Skeletal muscle tissue (tissue), 4 donors: ENCODE measurements around the gene TJAP1. TPM values are rescaled to one million over a fixed set of nuclear protein-coding genes. Genes with fewer than 3 reads are reported as not detected.

Experiments used
- H3K27ac ChIP-seq: one replicate; pipeline ENCODE4 v1.7.0; 2013; ENCODE audit warnings: mild to moderate bottlenecking, low read depth, low read length, inconsistent platforms
- H3K27me3 ChIP-seq, 3 donors: one replicate each; pipeline ENCODE4 v1.7.0; 2013; ENCODE audit warnings: low read length in 3 of 3; ENCODE audit not compliant: control insufficient read depth in 3 of 3, insufficient read depth in 3 of 3
- H3K36me3 ChIP-seq, 3 donors: one replicate each; pipeline ENCODE4 v1.7.0; 2013; ENCODE audit warnings: low read length in 3 of 3; ENCODE audit not compliant: control insufficient read depth in 3 of 3, insufficient read depth in 3 of 3
- H3K4me1 ChIP-seq, 3 donors: one replicate each; pipeline ENCODE4 v1.7.0; 2013; ENCODE audit warnings: low read length in 3 of 3, mild to moderate bottlenecking in 3 of 3; ENCODE audit not compliant: control insufficient read depth in 3 of 3, insufficient read depth in 3 of 3
- H3K4me3 ChIP-seq, 3 donors: one replicate each; pipeline ENCODE4 v1.7.0; 2013; ENCODE audit warnings: low read length in 3 of 3
- H3K9ac ChIP-seq, 3 donors: one replicate each; pipeline ENCODE4 v1.7.0; 2013; ENCODE audit warnings: low read length in 3 of 3, mild to moderate bottlenecking in 3 of 3, moderate library complexity in 2 of 3, low read depth in 1 of 3
- H3K9me3 ChIP-seq, 3 donors: one replicate each; pipeline ENCODE4 v1.7.0; 2013; ENCODE audit warnings: low read length in 3 of 3; ENCODE audit not compliant: control insufficient read depth in 3 of 3
- total RNA-seq: library from RNA; depleted of rRNA; stranded (reverse); fragments of >200 nt; gene quantifications from one replicate; pipeline ENCODE4 v1.2.3, GENCODE V29; 2014
- donor health status: Osteomylitis.

TJAP1 gene
- total RNA-seq, 1 donor from 2014 or later = 7.8 TPM

DNA sequence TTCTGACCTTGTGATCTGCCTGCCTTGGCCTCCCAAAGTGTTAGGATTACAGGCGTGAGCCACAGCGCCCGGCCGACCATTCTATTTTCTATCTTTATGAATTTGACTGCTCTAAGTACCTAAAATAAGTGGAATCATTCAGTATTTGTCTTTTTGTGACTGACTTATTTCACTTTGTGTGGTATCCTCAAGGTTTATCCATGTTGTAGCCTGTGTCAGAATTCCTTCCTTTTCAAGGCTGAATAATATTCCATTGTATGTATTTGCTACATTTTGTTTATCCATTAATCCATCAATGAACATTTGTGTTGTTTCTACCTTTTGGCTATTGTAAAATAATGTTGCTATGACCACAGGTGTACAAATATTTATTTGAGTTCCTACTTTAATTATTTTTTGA, 4.9 kb upstream of the TJAP1 start:
- Histone ChIP-seq H3K9ac (no peak overlapping the region), H3K9me3 (no peaks in the 10 kb centered on the region), H3K4me1 (peaks cover 0 to 7% (median 2%) of the 10 kb centered on the region in 3 donors), H3K4me3 (no peak overlapping the region), H3K27ac (no peak overlapping the region), H3K36me3 (no peaks in the 10 kb centered on the region), H3K27me3 (peaks cover 0 to 7% (median 3%) of the 10 kb centered on the region in 3 donors)

DNA sequence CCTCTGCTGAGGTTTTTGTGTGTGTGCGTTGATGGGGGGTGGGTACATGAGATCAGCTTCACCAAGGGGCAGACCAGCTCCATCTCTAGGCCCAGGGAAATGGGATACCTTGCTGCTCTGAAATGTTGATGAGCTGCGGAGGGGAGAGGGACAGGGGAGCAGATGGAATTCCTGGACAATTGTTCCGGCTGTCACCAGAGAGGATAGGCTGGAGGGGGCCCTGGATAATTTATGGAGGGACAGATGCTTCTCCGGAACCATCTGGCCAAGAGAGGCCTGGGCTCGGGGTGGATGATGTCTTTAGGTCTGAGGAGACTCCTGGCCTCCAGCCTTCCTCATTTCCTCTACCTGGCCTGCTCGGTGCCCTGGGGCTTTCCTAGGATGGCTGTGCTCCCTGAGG, 1.9 kb upstream of the TJAP1 start:
- no peak overlapping the region for H3K4me3 ChIP-seq
- no peaks in the 10 kb centered on the region for H3K9me3 ChIP-seq
- H3K9ac ChIP-seq = no peak overlapping the region
- H3K27me3 ChIP-seq = no peaks in the 10 kb centered on the region
- no peak overlapping the region for H3K27ac ChIP-seq
- H3K36me3 ChIP-seq = peaks cover 0 to 5% (median 0%) of the 10 kb centered on the region in 3 donors
- H3K4me1 ChIP-seq = peaks cover 16 to 25% (median 20%) of the 10 kb centered on the region in 3 donors

DNA sequence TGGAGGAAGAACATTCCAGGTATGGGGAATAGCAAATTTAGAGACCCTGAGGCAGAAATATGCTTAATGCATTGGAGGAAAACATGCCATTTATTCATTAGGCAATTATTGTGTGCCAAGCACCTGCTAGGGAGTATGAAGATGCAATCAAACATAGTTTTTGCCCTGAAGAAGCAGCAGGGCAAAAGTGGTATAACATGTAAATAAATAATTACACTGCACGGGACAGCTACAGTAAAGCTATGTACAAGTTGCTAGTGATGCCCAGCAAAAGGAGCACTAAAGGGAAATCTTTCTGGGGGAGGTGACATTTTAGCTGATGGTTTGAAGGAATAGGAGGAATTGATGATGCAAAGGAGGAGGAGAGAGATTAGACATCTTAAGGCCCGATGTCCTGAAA, 624 bp upstream of the TJAP1 start:
- H3K27ac ChIP-seq = peak overlapping the region; percentile 82
- H3K4me1 ChIP-seq = peaks cover 16 to 31% (median 20%) of the 10 kb centered on the region in 3 donors
- H3K4me3 ChIP-seq = peak overlapping the region; percentile 74 to 80 (median 79)
- H3K9me3 ChIP-seq = no peaks in the 10 kb centered on the region
- H3K36me3 ChIP-seq = peaks cover 0 to 5% (median 0%) of the 10 kb centered on the region in 3 donors
- no peaks in the 10 kb centered on the region for H3K27me3 ChIP-seq
- H3K9ac ChIP-seq = peak overlapping the region in 2 of 3 donors; percentile 83 to 86

DNA sequence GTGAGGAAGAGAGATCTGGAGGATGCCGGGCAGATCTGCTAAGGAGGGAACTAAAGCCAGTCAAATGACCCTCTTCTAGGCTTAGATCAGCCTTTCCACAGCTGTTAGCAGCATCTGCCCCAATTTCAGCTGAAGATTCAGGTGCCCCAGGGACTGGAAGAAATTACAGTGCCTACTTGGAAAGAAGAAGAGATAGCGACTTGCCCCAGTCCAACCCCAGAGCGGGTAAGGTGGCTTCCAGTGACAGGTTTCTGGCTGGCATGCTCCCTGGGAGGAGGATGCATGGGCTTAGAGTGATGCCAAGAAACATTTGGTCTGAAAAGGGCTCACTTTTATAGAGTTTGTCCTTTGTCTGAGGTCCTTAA, 620 bp downstream of the TJAP1 start:
- peaks cover 16 to 34% (median 20%) of the 10 kb centered on the region in 3 donors for H3K4me1 ChIP-seq
- H3K9ac ChIP-seq = peak overlapping the region; percentile 83 to 91 (median 86)
- peaks cover 0 to 5% (median 0%) of the 10 kb centered on the region in 3 donors for H3K36me3 ChIP-seq
- peak overlapping the region; percentile 82 for H3K27ac ChIP-seq
- H3K9me3 ChIP-seq = no peaks in the 10 kb centered on the region
- peak overlapping the region; percentile 79 to 93 (median 80) for H3K4me3 ChIP-seq
- H3K27me3 ChIP-seq = no peaks in the 10 kb centered on the region

DNA sequence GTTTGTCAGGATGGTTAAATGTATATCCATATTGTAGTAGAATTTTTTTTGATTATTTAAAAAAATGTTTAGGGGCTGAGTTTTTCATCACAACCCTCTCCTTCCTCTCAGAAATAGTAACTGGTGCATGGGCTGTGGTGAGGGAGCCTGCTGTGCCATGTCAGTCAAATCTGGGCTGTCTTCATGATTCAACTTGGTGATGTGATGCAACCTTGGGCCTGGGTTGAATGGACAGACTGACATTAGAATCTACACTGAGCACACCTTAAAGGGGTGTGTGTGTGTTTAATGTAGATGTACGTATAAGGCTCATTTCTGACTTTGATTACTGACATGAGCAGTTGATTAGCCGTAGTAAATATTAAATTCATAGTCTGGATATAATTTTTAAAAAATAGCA, 3.7 kb downstream of the TJAP1 start:
- Histone ChIP-seq H3K27me3 (no peaks in the 10 kb centered on the region), H3K9me3 (no peaks in the 10 kb centered on the region), H3K27ac (no peak overlapping the region), H3K4me3 (no peak overlapping the region), H3K4me1 (peaks cover 16 to 34% (median 20%) of the 10 kb centered on the region in 3 donors), H3K36me3 (peaks cover 0 to 5% (median 0%) of the 10 kb centered on the region in 3 donors), H3K9ac (no peak overlapping the region)

DNA sequence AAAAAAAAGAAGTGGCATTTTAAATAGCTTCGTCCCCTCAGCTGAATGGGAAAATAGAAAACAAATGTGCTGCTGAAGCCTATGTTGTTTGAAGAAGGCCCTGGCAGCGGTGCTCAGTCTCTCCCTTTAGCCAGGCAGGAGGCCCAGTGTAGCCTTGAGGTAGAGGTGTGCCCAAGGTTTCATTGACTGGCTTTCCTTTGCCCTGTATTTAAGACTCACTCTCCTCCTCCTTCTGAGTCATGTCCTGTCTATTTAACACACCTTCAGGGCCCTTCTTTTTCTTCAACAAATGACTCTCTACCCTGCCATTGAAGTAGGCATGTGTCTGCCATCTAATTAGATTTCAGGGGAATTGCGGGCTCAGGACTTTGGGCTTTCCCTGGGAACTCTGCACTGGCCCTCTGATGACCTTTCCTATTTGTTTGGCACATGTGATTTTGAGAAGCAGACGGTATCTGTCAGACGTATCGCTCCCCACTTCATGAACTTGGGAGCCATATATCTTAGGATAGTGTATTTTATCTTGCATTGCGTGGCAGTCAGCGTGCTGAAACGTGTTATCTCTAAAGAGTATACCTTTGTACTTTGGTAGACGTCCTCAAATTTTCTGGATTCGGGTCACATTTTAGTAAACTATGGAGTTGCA, 4.3 kb downstream of the TJAP1 start:
- Histone ChIP-seq H3K9me3 (no peaks in the 10 kb centered on the region), H3K4me3 (no peak overlapping the region), H3K27ac (no peak overlapping the region), H3K36me3 (peaks cover 0 to 5% (median under 1%) of the 10 kb centered on the region in 3 donors), H3K9ac (peak overlapping the region in 1 of 3 donors; percentile 9), H3K27me3 (no peaks in the 10 kb centered on the region), H3K4me1 (peaks cover 16 to 32% (median 20%) of the 10 kb centered on the region in 3 donors)

DNA sequence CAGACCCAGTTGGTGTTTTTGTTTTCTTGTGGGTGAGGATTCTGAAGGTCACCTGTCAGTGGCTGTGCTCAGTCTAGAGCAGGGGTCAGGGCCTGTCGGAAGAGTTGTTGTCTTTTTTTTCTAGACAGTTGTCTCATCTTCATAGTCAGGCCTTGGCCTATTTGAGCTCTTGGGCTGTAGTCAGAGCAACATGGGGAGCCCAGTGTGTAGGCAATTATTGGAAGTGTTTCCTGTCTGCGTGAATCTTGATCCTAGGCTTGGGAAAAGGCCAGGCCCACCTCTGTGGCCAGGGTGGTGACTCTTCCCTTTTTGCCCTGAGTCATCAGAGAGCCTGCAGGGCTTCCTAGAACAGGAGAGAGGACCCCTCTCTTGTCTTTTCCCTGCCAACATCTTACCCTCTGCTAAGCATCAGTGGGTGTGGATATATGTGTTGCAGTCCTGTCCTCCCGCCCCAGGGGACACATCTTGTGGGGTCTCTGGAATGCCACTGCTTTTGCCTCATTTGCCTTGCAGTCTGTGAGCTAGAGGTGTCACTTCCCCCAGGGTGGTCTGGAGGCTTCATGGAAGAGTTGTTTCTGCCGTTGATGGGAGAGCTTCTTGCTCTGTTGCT, 11.4 kb downstream of the TJAP1 start:
- peak overlapping the region in 2 of 3 donors; percentile 40 to 47 for H3K9ac ChIP-seq
- H3K9me3 ChIP-seq = no peaks in the 10 kb centered on the region
- H3K36me3 ChIP-seq = peaks cover 0 to 6% (median 0%) of the 10 kb centered on the region in 3 donors
- H3K4me3 ChIP-seq = no peak overlapping the region
- H3K4me1 ChIP-seq = peaks cover 24 to 42% (median 29%) of the 10 kb centered on the region in 3 donors
- H3K27me3 ChIP-seq = no peaks in the 10 kb centered on the region
- H3K27ac ChIP-seq = peak overlapping the region; percentile 61

DNA sequence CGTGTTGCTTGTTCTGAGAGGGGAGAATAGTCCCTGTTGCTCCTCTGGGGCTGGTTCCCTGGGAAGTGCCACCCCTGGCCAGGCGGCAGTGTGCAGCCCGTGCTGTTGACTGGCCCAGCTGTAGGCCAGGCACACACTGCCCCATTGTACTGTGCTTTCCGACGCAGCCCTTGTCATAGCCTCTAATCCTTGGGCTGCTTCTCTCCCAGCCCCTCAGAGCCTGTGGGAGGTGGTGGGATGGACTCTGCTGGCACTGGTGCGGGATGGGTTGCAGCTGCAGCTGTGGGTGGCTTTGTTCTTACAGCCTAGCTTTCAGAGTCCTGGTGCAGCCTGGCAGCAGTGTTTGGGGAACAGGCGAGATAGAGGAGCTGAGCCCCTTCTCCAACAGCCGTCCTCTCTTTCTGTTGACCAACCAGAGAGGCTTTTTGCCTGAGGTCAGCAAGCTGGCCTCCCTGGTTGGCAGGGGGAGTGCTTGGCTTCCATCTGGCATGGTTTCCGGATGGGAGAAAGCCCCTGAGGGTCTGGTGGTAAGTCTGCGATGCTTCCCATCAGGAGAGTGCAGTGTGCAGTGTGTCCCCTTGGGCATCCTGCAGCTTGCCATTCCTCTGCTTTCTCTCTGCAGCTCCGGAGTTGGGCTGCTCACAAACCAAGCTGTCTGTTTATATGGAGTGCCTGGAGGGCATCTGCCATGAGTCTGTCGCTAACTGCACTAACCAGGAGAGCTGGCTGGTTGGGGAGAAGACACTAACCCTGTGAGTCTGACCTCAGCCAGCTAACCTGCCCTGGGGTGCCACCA, 12.1 kb downstream of the TJAP1 start:
- H3K27ac ChIP-seq = peak overlapping the region; percentile 61
- H3K27me3 ChIP-seq = no peaks in the 10 kb centered on the region
- H3K9me3 ChIP-seq = no peaks in the 10 kb centered on the region
- H3K9ac ChIP-seq = peak overlapping the region in 2 of 3 donors; percentile 40 to 47
- H3K4me1 ChIP-seq = peaks cover 27 to 42% (median 36%) of the 10 kb centered on the region in 3 donors
- peaks cover 0 to 6% (median 0%) of the 10 kb centered on the region in 3 donors for H3K36me3 ChIP-seq
- no peak overlapping the region for H3K4me3 ChIP-seq

DNA sequence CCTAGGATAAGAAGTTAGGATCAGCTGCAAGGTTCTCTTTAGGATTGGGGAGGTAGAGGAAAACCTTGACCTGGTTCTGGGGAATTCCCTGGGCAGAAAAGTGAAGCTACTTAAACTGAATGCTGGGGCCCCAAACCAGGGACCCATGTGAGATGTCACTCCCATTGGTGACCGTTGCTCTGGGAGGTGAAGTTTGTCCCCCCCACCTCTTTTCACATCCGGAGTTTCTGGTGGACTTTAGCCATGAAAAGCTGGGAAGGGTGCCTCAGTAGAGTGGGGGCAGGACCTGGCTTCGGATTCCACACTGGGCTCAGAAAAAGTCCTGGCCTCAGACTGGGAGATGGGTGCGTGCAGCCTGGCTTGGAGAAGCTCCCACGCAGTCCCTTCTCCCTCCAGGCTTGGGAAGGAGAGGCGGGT, 13.2 kb downstream of the TJAP1 start:
- peaks cover 34 to 51% (median 45%) of the 10 kb centered on the region in 3 donors for H3K4me1 ChIP-seq

More for the DNA sequence above, 13.2 kb downstream of the TJAP1 start:
- Histone ChIP-seq H3K36me3 (peaks cover 0 to 9% (median 0%) of the 10 kb centered on the region in 3 donors), H3K9ac (no peak overlapping the region), H3K4me3 (no peak overlapping the region), H3K9me3 (no peaks in the 10 kb centered on the region), H3K27ac (no peak overlapping the region), H3K27me3 (no peaks in the 10 kb centered on the region)
